ENCODE measurements around the gene ORM1.
"Not testable (repeated sequence)": the region's sequence is repeated elsewhere in the genome, so short reads cannot be mapped to it uniquely, and the experiment has no call there.

The ORM1 gene

DNA sequence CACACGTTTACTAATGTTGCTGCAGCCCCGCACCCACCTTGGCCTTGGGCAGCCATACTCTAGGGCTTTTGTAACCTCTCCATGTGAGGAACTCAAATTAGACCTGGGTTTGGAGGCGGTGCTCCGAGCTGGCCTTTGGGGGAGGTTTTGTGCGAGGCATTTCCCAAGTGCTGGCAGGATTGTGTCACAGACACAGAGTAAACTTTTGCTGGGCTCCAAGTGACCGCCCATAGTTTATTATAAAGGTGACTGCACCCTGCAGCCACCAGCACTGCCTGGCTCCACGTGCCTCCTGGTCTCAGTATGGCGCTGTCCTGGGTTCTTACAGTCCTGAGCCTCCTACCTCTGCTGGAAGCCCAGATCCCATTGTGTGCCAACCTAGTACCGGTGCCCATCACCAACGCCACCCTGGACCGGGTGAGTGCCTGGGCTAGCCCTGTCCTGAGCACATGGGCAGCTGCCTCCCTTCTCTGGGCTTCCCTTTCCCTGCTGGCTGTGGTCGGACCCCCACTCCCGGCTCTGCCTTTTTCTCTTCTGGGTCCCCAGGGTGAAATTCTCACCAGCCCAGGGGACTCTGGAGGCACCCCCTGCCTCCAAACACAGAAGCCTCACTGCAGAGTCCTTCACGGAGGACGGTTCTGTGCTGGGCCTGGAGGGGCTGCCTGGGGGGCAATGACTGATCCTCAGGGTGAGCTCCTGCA is at the start of gene ORM1:
Gene ORM1 (plus strand): TSS at position 268 of the 701 bp plus-strand sequence. CDS start 36 bp downstream, at position 304.
- DNase-seq: not testable (repeated sequence)

DNA sequence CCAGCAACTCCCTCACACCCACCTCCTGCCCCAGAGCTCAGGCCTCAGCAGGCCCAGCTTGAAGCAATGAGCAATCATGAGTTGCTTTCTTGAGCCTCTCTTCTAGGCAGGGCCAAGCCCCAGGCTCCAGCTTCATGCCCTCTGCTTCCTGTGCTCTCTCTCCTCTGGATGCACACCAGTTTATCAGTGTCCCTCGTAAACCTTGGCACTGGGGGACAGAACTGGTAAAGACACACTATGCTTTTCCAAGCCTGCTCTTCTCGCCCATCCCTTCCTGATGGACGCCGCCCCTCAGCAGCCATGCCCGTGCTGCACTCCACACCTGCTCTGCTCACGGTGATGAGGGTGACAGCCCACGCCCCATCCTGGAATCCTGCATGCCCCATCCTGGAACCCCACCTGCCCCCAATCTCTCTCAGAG is 49.4 kb upstream of the ORM1 start:
- DNase-seq: no peak

DNA sequence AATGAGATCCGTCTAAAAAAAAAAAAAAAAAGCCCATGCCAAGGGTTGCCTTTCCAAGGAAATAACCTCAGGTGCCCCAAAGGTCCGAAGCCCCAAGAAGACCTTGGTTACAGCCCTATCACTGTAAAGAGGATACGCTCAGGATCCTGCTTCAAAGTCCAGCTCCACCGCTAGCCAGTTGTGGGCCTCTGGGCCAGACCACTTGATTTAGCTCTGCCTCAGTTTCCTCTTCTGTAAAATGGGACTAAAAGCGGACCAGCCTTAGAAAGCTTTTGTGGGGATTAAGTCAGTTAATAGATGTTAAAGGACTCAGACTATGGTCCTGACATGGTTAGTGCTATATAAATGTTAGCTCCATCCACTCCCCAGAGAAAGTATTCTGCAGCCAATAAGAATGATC is 48.7 kb upstream of the ORM1 start:
- DNase-seq: no peak

DNA sequence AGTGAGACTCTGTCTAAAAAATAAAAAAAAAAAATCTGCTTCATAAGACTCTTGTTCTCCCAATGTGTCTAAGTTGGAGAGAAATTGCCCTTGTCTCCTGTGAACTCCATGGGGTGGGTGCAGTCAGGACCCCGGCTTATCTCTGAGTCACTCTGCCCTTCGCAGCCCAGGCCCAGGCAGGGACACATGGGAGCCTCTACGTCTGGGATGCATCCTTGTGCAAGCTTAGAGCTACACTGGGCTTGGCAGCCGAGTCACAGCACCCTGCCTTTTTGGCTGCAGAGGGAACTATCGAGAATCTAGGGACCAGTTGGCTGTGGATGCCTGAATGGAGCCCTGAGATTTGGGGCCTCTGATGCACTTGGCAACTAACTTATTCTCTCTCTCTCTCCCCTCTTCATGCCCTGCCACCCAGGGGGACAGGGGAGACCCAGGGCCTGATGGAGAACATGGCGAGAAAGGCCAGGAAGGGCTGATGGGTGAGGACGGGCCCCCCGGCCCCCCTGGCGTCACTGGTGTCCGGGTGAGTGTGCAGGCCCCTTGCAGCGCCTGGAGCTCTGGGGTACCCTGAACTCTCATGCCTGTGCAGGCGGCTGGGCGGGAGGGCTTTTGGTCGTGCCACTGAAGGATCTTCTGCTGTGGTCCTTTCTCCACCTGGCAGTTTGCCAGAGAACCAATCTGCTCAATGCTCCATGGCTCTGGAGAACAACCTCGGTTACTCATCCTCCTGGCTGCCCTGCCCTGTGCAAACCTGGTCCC is 47.5 kb upstream of the ORM1 start:
- no peak for DNase-seq

DNA sequence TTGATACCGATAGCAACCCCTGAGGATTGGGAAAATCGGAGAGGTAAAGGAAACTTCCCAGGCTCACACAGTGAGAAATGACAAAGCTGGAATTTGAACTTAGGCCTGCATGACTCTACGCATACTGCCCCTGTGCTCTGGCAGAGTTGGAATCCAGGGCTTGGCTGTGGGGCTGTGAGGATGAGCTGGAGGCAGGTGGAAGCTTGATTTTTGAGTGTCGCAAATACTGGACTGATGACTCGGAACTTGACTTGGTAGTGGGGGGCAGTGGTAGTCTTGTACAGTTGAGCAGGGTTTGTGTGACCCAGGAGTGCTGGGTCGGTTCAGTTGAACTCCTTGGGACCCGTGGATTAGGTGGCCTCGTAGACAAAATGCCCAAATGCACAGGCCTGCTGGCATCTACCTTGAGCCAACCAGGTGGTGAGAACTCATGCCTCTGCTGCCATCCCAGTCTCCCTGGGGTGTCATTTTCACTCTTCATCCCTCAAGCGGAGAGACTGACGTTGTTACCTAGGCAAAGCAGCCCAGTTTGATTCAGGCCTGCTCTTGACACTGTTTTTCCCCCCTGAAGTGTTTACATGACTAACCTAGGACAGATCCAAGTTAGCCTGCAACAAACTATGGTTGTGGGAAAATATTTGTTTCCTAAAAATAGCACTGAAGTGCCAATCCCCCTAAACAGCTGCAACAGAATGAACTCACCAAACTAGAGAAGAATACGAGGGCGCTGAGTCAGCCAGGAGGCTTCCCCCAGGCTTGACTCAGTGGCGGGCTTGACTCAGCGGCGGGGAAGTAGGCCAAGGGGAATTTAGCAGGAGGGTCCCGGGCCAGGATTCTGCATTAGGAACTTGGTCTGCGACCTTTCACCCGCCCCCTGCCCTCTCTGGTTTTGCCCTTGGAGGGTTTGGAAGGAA is 45.7 kb upstream of the ORM1 start:
- no peak for DNase-seq

DNA sequence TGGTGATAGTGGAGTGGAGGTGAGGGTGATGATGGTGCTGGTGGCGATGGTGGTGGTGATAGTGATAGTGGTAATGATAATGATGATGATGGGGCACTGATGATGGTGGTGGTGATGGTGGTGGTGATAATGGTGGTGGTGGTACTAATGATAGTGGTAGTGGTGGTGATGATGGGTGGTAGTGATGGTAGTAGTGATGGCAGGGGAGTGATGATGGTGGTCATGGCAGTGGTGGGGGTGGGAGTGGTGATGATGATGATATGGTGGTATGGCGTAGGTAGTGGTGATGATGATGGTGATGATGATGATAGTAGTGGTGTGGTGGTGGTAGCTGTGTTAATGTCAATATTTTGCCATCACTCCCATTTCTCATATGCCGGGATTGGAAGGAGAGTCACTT is 44.5 kb upstream of the ORM1 start:
- DNase-seq: no peak

DNA sequence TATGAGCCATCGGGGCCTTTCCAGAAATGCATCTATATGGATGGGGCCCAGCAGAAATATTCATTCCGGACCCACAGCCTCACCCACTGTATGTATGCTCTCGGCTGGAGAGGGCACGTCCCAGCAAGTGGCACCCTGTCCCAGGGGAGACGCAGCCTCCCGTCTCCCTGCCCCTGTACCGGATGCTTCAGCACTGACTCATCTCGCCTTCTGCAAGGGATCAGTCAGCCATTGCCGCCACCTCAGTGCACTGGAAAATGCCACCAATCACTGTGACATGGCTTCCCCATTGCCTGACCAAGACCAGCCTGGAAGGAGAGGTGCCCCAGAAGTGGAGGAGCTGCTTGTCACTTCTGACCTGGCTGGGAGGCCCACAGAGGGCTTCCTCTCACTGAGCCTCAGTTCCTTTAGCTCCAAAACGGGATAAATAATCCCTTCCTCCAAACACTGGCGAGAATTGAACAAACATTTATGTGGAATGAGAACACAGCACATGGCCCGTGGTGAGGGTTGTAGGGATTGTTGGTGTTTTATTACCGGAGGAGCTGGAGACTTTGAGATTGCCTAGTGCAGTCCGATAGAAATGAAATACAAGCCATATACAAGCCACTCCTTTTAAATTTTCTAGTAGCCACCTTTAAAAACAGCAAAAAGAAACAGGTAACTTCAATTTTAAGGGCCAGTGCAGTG is 43.9 kb upstream of the ORM1 start:
- DNase-seq: no peak

DNA sequence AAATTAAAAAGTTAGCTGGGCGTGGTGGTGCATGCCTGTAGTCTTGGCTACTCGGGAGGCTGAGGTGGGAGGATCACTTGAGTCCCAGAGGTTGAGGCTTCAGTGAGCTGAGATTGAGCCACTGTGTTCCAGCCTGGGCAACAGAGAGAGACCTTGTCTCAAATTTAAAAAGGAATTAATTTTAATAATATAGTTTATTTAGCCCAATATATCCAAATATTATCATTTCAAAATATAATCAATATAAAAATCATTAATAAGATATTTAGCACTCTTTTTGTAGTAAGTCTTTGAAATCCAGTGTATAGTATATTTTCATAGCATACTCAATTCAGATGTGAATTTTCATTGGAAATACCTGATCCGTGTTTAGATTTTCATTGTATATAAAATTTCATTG is 43.2 kb upstream of the ORM1 start:
- DNase-seq: no peak

DNA sequence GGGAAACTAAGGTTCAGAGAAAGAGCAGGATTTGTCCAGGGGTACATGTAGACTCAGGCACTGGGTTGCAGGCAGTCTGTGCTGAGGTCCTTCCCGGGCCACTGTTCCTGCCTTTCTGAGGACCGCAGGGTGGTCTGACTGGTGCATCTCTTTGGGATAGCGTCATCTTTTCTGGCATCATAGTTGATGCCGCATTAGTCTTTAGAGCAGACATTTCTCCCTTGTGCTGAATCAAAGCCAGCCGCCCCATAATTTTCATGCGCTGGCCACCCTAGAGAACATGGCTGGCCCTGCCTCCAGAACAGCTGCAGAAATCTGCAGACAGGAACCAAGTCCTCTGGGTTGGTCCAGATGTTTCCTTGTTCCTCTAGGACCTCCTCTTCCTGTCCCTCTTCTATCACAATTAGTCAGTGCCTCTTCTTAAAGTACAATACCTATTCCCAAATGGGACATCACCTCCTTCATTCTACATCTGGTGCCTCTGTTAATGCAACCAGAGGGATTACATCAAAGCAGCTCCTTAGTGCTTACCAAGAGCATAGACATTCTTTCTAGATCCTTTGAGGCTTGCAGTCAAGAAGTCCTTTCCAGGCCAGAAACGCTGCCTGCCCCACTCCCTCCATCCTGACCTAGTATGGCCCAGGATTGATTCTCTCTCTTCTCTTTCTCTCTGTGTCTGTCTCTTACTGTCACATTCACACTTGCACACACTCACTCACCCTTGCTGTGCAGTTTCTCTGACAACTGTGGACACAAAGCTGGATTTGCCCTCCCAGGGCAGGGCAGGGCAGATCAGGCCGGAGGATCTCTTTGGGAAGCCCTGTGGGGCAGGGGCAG is 42.0 kb upstream of the ORM1 start:
- no peak for DNase-seq

DNA sequence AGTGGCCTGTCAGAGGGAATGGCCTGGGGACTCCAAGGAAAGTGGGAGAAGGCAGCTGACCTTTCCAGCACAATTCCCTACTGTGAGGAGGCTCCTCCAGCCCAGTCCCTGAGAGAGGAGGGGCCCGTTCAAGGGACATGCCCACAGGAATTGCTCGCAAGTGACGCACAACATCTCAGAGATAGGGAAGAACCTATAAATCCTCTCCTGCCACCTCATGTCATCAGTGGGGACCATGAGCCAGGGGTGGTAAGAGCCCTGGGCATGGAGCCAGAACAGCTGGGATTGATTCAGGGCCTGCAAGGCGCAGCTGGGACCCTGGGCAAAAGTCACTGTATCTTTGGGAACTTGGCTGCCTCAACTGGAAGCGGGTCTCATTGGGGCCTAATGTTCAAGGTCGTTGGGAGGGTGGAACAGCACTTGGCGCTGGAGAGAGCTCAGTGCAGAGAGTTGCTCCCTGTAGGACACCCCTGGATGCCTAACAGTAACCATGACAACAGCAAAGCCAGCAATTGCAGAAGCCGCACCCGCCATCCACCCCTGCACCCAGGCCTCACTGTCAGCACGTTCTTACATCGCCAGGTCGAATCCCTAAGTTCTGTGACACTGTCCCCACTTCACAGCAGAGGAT is 41.3 kb upstream of the ORM1 start:
- no peak for DNase-seq

DNA sequence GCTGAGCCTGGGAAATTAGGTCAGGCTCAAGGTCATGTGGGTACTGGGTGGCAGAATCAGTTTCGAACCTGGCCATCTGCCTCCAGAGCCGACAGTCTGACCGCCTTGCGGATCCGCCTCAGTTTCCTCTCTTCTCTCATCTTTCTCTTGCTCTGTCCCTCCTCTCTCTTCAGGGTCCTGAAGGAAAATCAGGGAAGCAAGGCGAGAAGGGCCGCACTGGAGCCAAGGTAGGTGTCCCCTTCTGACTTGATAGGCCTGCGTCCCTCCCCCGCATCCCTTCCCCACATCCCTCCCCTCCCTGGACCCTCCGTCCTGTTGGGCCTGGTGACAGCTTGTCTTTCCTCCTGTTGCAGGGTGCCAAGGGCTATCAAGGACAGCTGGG is 40.8 kb upstream of the ORM1 start:
- DNase-seq: no peak

DNA sequence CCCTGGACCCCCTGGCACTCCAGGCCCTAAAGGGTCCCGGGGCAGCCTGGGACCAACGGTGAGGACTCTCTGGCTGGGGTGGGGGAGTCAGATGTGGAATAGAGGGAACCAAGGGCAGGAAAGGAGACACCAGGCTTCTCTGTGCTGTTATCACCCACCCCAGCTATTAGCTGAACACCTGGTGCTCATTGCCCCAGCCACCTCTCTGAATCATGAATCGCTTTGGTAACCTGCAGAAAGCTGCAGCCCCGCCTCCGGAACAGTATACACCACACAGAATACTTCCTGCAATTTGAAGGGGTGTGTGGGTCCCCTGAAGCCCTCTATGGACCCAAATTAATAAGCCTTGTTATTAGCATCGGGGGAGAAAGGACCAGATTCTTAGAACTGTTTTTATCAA is 40.4 kb upstream of the ORM1 start:
- DNase-seq: no peak

DNA sequence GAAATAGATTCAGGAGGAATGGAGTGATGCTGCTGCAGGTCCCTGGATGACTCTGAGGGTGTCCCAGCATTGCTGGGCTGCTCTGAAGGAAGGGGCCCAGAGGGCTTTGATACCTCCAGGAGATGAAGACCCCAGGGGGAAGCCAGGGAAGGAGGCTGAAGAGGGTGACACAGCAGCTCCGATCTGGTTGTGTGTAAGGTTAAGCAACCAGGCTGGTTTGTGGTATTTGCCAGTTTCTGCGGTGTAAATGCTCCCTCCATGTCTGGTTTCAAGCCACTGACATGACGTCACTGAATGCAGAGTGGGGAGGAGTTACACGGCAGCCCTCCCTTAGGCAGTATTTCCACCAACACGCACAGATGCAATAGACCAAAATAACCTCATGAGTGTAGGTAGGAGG is 40.0 kb upstream of the ORM1 start:
- DNase-seq: no peak

DNA sequence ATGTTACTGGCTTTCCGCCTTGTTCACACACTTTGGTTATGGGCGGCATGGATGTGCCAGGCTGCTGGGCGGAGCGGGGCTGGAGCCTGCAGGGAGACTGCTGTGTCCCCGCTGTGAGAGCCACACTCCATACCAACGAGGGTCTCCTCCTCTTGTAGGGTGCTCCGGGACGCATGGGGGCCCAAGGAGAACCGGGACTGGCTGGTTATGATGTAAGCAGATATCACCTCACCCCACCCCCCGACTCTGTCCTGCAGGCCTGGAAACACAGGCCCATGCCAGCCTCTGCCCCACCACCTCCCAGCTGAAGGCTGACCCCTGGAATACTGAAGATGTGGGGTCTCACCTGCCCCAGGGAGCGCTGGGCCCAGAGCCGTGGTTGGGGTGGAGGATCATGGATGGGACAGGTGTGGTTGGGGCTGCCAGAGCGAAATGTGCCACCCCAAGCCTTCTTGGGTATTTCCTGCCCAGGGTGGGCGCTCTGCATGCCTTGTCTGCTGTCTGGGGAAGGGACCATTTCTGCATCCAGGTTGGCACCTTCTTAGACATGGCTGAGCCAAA is 39.3 kb upstream of the ORM1 start:
- no peak for DNase-seq

DNA sequence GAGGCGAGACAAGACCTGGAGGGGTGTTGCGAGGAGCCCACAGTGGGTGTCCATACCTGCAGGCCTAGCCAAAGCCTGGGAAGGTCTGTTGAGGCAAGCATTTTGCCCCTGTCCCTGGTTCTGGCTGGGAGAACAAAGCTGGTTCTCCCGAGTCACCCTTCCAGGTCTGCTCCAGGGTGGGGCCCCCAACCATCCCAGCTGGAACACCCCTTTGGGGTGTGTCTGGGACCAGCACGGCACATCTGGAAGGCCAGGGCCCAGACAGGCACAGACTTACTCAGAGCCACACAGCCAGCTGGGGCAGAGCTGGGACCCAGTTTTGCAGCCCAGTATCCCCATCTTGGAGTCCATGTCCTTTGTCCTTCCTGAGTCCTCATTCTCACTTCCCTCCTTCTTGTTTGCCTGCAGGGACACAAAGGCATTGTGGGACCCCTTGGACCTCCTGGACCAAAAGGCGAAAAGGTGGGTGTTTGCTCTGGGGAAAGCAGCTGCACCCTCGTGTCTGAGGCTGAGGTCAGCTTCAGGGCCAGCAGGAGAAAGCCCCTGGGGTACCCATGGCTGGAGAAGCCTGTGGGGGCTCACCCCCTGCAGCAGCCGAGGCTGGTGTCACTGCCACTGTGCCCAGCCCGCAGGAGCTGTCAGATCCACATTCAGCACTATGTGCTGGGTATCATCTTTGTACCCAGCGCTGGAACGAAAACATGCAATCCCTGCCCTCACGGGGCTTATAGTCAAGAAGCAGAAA is 38.4 kb upstream of the ORM1 start:
- no peak for DNase-seq

DNA sequence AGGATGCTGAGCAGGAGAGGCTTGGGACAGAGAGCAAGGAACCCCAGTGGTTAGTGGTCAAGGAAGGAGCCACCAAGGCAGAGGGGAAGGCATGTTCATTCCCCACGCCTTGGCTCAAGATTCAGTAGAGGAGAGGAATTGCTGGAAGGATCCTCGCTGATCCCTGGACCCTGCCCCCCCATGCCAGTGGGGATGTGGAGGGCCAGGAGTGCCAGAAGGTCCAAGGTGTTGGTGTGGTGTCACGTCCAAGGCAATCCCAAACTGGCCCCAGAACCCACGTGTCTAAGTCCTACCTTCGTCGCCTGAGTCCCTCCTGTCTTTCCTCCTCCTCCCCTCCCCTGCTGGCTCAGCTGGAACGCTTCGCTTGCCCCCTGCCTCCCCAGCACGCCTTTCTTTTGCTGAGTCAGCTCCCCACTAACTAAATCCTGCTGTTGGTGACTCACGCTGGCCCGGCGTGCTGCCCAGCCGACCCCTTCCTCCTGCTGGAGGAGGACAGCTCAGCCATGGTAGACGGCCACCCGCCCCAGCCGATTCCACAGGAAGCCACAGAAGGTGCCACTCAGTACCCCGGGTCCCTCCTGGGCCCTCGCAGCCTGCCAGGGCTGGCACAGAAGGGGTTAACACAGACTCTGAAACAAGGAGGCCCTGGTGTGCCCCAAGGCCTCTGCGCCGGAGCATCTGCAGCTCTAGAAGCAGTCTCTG is 37.6 kb upstream of the ORM1 start:
- DNase-seq: no peak

DNA sequence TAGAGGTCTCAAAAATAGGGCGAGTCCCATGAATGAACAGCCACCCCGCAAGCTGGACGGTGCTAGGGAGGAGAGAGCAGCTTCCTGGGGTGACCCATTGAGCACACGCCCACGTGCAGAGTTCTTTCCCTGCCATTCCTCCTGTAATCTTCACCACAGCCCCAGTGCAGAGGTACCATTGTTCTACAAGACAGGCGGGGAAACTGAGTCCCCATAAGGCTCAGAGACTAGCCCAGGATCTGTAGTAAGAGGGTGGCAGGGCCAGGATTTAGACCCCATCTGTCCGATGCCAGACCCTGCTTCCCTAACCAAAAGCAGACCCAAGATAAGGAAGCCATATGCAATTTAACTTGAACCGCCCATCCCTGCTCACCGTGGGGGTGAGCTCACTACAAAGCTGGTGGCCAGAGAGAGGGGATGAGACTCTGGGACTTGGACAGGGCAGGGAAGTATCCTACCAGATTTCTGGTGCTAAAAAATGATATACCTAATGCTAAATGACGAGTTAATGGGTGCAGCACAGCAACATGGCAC is 36.7 kb upstream of the ORM1 start:
- no peak for DNase-seq

DNA sequence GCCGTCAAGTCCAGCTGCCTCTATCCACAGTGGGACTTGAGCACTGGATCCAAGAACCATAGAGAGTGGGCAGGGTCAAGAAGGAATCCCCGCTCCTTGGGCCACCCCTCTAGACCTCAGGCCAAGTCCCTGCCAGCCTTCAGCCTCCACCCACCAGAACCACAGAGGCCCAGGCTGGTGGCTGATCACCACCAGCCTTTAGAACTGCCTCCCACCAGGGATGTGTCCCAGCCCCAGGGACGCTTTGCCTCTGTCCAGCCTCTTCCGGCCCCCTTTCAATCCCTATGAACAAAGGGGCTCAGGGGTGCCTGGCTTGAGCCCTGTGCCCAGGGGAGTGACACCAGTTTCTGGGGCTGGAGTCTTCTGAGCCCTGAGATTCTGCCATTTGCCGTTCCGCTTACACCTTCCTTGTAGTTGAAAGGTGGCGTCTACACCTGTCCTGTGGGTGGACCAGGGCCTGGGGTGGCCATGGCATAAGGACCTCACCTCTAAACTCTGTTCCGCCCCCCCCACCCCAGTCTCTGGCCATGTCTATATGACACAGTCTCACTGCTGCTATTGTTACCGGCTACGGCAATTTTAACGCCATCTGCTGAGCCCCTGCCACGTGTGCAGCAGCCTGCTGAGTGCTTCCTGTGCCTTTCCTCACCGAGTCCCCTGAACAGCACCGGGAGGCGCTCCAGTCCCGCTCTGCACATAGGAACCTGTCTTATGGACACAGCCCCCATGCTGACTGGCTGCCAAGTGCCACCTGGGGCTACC is 35.7 kb upstream of the ORM1 start:
- no peak for DNase-seq

DNA sequence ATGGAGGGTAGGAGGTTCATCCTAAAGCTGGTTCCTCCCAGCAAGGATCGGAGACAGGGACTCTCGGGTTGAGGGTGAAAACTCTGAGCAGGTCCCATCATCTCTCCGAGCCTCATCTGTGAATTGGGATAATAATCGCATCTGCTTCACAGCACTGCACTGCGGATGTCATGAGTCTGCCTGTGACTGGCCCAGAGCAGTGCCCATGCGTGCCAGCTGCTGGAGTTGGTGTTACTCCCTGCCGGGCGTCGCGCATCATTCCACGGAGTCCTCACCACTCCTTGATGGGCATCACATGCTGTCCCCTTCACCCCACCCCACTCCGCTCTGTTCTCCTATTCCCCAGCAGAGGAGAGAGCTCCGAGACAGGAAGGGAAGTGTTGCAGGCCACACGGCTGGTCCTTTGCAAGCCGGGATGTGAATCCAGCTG is 35.1 kb upstream of the ORM1 start:
- DNase-seq: no peak
